Stimulated activated naive CD8-positive, alpha-beta T cell treated with anti-CD3 and anti-CD28 coated beads, Interleukin-15, Interleukin-2, amounts not matched to agents 100 U/mL and 50 U/mL, for 24 hours (primary cell): Measurements from ENCODE around the gene ALK.

Experiments
- ATAC-seq: fragments of 150-1000 bp; cut with Tn5 transposase; one replicate; pipeline ENCODE4 v1.10.0; 2021
- DNase-seq: peaks from one replicate; pipeline ENCODE4 v3.0.0; 2021

The ALK gene

DNA sequence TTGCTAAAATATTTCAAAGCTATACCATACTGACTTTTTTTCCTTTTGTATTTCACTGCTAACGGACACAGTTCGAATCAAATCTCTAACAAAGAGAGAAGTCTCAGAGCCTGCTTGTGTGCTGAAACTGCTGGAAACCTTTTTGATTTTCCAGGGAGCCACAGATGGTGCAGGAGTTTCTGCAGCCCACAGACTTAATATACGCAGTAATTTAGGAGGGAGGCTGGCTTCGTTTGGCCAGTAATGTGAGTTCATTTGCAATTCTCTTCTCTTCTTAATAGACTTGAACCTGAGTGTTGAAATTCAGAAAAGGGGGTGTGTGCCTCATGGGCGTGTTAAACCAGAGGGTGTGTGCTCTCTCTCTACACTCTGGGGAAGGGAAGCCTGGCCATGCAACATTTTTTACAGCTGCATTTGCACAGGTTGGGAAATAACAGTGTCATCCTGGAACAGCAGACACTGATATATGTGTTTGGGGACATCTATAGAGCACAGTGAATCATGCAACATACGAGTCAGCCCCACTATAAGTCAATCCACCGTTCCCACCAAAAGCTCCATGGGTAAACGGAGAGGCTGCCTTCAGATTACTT lies 473.2 kb downstream of the ALK start:
- ATAC-seq (no peak), DNase-seq (no peak)

DNA sequence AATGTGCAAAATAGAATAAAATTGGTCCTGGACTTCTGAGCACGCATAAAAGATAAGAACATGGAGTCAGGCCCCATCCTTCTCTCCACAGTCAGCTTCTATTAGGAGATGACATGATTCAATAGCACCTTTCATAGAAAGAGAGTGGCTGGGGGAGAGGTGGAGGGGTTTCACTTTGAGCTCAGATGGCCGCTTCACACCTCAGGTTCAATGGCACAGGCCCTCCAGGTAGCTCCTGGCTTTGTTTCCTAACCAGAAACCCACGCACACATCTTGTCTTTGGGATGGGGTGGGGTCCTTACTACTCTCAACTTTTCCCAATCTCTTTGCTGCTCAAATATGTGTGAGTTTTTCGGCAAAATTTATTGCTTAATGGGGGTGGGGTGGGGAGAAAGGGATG lies 473.9 kb downstream of the ALK start:
- DNase-seq = no peak
- ATAC-seq = no peak

DNA sequence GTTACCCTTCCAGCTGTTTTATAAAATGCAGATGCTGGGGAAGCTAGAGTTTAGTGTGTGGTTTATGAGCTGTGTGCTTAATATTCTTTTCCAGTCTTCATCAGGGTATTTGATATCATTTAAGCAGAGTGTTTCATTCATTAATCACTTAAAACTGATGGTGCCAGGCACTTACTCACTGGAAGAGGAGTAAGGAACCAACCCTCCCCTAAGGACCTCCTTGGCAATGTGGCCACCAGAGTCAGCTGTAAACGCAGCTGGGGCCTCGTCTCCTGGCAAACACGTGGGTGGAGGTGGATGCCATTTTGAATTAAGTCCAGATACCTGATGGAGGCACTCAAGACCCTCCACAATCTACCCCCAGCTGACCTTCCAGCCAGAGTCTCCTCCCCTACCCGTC lies 474.5 kb downstream of the ALK start:
- ATAC-seq (no peak), DNase-seq (no peak)

DNA sequence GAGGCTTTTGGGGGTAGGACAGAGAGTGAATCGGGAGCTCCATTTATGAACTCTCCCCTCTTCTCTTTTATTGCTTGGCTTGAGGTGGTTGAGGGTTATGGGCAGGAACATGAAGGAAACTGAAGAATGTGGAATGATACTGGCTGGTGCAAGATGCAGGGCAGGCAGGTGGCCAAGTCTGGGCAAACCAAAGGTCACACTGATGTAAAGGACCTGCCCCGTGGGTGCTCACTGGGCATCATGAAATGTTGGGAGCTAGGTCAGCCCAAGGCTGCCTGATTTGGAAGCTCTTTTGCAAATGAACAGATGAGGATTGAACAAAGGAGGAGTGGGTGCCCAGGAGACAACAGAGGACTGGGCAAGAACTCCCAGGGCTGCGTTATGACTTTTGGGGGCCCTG lies 477.2 kb downstream of the ALK start:
- DNase-seq = no peak
- ATAC-seq = no peak

DNA sequence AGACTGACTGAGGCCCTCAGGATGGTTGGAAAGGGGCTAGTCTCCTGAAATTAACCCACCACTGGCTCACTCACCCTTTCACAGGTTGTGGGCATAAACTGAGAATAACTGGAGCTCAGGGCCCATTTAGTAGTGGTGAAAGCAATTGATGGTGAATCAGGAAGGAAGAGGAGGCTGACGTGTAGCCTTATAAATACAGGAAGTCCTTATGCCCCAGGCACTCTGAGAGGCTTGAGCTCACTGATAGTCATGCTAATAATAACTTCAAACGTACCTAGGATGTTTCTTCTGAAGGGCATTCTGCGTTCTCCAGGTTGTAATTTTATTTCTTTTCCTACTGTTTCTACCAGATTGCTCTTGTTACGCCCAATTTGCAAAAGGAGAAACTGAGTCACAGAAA lies 477.8 kb downstream of the ALK start:
- ATAC-seq (no peak), DNase-seq (no peak)

DNA sequence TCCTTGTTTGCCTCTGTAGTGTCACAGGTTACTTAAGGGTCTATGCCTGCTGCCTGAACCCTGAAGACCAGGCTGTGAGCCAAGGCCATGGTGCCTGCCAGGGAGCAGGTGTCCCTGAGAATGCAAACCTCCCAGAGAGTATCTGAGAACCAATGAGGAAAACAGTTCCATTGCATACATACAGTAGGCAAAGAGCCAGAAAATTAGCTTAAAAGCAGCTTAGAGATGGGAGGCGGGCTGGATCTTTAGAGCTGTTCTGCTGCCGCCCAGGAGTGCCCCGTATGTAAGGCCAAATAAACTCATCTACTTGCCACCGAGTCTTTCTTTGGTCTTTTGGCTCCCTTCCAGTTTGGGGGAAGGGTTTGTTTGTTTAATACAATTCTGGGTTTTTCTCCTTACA lies 478.2 kb downstream of the ALK start:
- ATAC-seq = no peak
- no peak for DNase-seq

DNA sequence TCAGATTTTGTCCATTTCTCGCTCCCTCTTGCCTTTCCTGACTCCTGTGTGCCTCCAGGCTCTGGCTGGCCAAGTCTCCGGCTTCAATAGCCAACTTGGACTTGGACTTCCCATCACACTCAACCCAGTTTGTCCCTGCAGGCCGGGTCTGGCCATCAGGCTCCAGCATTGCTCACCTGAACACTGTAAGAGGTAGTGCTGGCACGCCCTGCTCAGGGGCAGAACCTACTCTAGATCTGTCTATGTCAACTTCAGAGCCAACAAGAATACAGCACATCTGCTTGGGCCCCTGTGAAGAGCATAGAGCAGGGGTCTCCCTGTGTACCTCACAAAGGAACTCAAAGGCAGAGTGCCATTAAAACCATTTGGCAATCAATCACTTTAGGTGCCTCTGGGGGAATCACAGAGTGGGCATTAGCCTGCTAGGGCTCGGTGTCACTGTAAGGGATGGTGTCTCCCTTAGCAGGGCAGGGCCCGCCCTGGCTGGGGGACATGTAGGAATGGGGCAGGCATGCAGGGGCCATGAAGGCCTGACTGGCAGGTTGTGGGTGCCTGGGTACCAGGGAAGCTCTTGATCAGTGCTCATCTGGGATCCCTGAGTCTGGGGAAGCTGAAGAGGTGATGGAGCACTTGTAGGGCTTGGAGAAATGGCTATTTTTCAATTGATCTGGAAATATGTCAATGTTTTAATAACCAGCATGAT lies 480.3 kb downstream of the ALK start:
- ATAC-seq = no peak
- DNase-seq = no peak

DNA sequence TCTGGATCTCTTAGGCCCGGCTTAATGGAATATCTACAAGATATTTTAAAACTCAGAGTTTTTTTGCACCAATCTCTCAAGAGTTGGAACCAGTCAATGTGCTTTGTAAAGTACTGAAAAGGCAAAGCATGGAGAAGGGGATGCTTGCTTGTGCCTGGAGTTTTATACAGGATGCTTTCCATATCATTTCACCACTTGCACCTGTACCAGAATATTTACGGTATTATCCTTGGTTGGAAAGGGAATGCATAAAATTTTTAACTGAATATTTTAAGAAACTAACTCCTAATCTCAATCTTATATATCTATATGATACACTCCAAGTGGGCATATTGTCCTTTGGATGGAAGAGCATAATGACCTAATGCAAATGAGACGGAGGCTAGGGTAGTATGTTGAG lies 487.5 kb downstream of the ALK start:
- ATAC-seq = no peak
- no peak for DNase-seq

DNA sequence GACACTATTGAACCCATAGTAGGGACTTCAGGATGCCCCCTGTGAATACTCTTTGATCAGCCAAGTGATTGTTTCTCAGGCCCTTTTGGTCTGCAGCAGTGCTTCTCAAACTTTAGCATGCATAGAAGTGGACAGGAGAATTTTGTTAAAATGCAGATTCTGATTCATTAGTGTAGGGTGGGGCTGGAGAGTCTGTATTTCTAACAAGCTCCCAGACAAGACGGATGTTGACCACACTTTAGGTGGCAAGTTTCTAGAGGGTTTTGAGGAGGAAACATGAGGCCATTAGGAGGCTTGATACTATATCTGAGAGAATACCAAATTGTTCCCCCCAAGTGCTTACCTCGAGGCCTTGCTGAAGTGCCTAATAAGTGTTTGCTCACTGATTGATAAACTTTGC lies 488.3 kb downstream of the ALK start:
- ATAC-seq (no peak), DNase-seq (no peak)

DNA sequence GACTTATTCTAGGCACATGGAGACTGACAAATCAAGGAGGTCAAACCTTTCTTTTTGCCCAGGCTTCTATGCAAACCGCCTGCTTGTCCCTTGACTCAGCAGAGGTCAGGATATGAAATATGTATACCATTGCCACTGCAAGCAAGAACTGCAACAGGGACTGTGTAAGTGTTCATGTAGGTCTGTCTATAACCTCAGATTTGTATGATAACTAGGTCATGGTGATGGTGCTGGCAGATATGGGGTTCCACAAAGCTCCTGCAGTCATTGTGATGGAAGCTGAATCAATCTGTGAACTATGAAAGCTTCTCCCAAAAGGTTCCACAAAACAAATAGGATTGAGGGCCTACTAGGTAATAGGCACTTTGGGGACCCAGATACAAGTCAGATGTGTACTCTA lies 489.9 kb downstream of the ALK start:
- no peak for ATAC-seq

DNA sequence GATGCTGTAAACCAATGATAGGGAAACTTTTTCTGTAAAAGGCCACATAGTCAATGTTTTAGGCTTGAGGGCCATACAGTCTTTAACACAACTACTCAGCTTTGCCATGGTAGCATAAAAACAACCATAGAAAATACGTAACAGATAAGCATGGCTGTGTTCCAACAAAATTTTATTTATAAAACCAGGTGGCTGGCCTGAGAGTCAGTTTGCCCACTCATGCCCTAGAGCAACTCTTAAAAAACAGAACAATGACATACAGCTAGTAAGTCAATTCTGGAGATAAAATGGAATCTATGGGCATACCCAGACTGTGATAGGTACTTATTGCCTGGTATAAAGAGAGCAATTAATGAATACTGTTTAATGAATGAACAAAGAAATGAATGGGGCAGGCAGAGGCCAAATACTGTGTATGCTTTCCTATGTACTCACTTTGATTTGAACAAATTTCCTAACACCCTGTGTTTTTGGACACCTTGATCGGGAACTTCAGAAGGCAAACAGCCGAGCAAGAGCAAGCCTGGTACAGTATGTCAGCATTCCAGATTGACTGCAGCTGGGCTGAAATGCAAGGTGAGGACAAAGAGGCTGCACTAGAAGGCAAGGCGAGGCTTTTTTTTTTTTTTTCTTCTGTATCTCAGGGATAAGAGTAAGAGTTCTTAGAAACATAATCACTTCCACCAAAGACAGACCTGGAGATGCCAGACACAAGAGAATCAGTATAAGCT lies 490.8 kb downstream of the ALK start:
- no peak for DNase-seq
- ATAC-seq = no peak

More for the DNA sequence above, 489.9 kb downstream of the ALK start:
- DNase-seq = no peak

DNA sequence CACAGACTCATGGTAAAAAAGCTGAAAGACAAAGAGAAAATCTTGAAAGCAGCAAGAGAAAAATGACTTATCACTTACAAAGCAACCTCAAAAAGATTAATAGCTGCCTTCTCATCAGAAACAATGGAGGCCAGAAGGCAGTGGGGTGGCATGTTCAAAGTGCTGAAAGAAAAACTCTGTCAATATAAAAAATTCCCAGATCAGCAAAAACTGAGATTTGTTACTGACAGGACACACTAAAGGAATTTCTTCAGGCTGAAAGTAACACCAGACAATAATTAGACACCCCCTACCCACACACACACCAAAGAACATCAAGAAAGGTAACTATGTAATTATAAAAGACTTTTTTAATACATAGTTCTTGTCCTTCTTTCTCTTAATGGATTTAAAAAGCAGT lies 495.0 kb downstream of the ALK start:
- ATAC-seq = no peak
- no peak for DNase-seq

DNA sequence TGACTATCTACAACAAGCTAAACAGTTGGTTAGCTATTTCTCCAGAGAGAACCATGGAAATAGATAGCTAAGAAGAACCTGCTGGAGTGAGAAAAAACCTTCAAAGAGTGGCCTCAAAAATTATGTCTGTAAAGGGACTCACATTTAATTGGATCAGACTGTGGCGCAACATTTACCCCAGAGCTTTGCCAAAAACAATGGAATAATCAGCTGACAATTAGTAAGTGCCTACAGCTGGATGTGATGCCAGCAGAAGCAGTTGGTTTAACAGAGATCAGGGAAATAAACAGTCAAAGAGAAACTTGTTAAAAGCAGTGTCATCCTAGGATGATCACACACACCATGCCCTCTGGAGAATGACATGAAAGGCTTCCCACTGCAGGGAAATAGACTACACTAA lies 495.5 kb downstream of the ALK start:
- ATAC-seq (no peak), DNase-seq (no peak)

DNA sequence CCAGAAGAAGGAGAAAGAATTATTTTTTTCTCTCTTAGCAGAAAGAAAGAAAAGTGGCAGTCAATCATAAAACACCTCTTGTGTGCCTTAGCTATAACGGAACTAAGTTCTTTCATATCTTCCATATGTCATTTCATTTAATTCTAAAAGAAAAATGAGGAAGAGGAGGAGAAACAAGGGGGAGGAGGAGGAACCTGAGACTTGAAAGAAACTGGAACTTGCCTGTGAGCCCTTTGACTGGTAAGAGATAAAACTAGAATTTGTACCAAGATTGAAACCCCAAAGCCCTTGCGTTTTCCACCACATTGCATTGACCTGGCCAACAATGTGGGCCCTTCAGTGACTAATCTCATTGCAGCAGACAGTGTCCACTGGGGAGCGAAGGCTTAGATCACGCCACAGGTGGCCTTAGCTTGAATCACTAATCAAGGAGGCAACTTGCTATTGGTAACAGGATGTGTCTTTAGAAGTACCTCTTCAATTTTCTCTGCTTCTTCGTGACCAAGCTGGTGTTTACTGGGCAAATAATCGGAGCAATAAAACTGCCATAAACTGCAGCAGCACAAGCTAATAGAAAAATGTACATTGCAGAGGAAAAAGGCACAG lies 498.2 kb downstream of the ALK start:
- ATAC-seq (no peak), DNase-seq (no peak)

DNA sequence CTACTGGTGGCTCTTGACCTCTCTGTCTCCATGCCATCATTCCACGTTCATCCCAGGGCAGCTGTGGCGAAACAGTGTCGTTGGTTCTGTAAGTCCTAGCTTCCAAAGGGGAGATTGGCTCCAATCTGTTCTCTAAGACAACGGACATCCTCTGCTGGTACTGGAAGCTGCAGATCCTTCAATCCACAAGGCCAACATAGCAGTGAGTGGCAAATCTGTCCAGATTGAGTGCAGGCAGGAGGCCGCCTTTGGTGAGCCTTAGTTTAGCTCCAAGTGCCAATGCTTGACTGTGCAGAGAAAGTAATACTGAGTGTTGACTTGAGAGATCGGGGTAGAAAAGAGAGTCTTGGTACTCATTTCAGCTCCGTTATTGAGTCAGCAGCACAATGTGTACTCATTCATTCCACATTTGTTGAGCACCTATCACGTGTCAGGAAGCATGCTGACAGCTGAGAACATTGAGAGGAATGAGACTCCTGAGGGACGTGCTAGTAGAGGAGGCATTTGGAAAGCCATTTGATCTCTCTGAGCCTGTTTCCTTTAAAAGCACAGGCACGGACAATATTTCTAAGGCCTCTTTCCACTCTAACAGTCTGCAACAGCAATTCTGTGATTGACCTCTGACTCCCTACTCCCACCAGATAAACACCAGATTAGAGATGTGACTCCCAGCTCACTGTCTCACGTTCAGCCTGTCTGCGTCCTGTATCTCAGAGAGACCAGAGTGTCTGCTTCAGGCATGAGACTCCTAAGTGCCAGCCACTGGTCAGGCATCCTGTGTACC lies 500.2 kb downstream of the ALK start:
- no peak for DNase-seq
- ATAC-seq = no peak

DNA sequence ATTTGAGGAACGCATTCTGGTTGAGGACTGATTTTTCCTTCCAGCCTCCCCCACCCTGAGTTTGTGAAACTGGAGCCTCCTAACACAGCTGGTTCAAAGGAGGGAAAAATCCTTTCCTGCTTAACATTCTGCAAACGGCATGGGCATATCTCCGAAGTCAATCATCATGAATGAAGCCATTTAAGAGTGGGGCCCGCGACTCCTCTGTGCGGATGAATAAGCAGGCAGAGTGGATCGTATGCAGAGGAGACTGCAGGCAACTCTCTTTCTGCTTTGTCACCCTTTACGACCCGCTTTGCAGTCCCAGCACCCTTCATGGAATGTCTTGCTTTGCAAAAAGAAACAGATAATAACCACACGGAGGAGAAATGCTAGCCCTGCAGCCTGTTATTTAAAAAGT lies 500.9 kb downstream of the ALK start:
- DNase-seq (no peak), ATAC-seq (no peak)

DNA sequence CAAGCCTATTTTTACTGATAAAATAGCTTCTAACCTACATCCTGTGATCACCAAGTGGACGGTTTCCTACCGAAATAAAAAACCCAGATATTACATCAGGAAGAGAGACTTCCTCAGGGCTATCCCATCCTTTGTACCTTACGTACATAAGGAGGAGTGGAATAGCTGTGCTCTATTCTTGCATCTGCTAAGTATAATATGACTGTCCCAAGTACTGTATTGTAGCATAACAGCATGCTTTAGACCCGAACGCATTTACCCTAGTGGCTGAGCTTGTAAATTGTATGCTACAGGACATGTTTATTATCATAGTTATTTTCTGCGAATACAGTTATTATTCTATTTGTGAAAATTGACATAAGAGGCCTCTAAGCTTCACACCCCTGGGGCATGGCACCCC lies 503.8 kb downstream of the ALK start:
- ATAC-seq = no peak
- no peak for DNase-seq

DNA sequence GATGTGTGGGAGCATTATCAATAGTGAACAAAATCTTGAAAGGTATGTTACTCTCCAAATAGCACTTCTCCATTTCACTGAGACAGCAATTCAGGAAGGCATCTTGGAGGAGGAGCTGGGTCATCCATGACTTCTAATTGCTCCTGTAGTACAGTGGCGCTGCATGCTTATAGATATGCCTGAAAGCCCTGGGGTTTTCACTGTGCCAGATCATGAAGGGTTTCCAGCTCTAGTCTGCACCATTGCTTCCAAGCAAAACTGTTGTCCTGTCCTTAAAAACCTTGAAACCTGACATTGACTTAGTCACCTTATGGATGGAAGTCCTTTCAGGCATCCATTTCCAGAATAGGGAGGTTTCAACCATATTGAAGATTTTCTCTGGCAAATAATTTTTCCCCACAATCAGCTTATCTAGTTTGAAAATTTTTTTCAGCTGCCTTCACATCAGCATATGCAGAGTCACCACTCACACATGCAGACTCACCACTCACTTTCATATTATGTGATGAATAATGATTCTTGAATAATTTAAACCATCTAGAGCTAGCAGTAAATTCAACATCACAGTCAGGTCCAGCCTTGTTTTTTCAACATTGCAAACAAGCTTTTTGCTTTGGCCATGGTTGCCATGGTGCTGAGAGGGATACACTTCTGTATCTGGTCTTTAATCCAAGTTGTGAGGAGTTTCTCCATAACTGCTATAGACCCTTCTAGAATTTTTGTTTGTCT lies 509.0 kb downstream of the ALK start:
- ATAC-seq (no peak), DNase-seq (no peak)

DNA sequence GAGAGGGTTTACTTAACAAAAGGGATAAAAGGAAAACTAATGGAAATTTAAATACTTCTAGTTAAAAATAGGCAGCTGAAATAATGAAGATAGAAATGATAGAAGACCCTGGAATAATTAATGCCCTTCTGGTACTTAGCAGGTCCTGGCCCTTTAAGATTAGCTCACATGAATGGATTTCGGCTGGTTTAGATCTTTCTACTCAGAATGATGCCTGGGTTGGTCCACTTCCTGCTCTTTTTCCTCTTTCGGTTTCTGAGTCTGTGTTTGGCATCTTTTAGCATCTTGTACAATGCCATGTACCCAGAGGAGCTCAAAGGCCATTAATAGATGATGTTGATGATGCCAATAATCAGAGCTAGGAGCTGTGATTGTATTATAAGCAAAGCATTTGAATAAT lies 515.7 kb downstream of the ALK start:
- no peak for ATAC-seq

DNA sequence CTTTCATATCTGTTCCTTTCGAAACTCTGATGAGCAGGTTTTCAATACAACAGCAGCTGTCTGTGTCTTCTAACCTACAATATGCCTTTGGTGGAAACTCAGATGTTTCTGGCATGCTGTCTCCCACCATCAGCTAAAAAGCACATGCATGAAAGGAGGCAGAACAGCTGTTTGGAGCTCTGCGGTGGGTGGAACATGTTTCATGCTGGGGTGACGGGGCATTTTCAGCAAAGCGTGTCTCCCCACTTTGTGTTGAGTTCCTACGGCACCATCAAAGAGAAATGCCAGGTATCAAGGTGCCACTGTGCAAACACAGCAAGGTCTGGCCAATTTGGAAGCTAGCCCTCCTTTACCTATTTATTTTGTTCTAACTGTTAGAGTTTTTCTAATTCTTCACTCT lies 516.1 kb downstream of the ALK start:
- no peak for DNase-seq
- ATAC-seq = no peak

More for the DNA sequence above, 515.7 kb downstream of the ALK start:
- DNase-seq = no peak

DNA sequence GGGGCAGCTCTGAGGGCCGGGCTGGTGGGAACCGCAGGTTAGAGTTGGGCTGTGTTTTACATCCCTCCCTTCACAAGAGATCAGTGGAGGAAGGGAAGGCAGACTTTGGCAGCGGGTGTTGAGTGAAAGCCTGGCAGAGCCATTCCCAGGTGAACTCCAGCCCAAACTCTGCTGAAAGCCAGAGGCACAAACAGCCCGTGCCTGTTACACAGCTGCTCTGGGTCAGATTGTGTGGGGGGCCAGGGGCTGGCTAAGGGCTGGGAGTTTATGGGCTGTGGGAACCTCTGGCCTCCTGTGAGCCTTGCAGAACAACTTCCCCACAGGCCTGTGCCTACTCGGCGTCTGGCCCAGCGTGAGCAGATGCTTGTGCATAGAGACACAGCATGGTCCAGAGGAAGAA lies 519.4 kb downstream of the ALK start:
- ATAC-seq (no peak), DNase-seq (no peak)
